Activated CD4-positive, alpha-beta T cell treated with anti-CD3 and anti-CD28 coated beads for 24 hours (primary cell): ENCODE measurements around the gene ARMC5.
"Not testable (repeated sequence)": the region's sequence is repeated elsewhere in the genome, so short reads cannot be mapped to it uniquely, and the experiment has no call there.

ENCODE experiments used
- DNase-seq, 2 donors: peaks; one replicate each; pipeline ENCODE4 v3.0.0-alpha.2; 2020; ENCODE audit warnings: low read depth in 2 of 2

ARMC5 gene

DNA sequence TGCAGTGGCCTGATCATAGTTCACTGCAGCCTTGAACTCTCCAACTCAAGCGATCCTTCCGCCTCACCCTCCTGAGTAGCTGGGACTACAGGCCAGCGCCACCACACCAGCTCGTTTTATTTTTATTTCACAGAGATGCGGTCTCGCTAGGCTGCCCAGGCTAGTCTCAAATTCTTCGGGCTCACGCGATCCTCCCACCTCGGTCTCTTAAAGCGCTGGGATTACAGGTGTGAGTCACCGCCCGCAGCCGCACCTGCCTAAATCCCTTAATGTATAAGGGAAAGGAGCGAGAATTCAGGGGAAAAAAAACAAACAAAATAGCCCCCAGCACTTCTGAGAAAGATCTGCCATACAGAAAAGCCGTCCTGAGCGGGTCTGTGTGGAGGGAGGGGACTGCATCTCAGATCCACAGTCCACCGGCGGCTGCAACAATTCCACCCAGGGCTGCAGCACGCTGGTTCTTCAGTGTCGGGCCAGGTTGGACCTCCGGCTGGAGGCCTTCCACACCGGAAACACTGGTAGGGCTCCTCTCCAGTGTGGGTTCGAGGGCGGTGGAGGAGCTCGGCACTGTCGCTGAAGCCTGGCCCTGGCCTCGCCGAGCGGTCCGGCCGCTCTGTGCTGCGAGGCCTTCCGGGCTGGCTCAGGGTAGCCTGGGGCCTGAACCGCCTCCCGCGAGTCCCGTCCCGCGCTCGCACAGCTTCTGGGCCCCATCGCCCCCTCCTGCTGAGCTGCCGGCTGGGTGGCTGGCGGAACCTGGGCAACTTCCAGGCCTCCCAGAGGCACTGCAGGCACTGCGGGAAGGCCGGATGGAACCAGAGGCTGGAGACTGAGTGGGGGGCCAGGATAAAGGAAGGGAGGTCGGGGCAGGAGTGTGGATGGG, 23.7 kb upstream of the ARMC5 start:
- no peak for DNase-seq

DNA sequence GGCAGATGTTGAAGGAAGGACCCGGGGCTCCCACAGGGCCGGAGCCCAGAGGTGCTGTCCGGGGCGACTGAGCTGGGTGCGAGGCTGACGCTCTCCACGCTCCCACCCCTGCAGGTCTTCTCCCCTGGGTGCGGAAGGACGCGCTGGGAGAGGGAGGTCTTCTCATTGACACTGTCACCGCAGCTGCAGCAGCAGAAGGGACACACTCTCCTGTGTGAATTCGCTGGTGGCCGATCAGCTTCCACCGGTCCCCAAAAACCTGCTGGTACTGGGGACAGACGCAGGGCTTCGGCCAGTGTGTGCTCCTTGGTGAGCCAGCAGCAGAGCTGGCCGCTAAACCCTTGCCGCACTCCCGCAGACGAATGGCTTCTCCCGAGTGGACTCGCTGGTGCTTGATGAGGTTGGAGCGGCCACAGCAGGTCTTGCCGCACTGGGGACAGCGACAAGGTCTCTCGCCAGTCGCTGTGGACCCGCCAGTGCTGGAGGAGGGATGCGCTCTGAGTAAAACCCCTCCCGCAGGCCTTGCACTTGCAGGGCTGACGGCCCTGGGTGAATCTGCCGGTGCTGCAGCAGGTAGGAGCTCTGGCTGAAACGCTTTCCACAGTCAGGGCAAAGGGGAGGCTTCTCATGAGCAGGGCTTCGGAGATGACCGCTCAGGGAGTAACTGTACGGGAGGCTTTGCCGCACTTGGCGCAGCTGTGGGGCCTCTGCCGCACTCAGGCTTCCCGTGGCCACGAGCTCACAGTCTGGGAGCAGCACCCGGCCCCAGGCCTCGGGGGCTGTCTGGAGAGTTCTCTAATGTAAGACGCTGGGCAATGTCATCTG, 22.9 kb upstream of the ARMC5 start:
- no peak for DNase-seq

DNA sequence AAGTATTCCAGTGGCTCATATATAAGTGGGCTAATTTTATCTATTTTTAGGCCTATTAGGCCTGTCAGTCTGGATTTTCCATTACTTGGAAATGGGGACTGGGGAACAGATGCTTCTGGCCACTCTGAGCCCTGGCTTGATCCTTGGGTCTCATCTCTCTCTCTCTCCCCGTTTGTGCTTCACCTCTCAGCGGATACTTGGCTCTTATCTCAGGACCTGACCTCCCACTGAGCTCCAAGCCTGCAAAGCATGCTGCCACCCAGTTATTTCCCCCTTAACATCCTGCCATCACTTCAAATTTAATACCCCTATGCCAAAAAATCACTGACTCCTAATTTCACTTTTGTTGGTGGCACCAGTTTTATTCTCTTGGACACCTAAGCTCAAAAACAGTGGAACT, 20.9 kb upstream of the ARMC5 start:
- DNase-seq: no peak

DNA sequence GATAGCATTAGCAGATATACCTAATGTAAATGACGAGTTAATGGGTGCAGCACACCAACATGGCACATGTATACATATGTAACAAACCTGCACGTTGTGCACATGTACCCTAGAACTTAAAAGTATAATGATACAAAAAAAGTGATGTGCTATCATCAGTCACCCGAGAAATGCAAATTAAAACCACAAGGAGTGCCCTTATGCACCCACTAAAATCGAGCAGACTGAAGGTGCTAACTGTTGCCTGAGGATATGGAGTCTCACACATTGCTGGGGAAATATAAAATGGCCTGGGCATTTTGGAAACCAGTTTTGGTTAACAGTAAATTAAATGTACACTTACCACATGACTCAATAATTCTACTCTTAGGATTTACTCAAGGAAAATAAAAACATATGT, 20.3 kb upstream of the ARMC5 start:
- DNase-seq: not testable (repeated sequence)

DNA sequence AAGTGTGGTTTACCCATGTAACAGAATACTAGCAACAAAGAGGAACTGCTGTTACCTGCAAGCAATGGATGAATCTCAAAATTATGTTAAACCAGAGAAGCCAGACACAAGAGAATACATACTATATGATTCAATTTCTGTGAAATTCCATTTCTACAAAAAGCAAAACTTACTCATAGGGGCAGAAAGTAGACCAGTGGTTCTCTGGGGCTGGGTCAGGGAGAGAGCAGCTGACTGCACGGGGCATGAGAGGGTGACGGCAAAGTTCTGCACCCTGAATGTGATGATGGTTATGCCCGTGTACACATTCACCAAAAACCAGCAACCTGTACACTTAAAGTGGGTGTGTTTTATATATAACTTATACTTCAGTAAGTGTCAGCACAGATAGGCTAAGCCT, 19.8 kb upstream of the ARMC5 start:
- DNase-seq: no peak

- no peak for DNase-seq
Observed at GRCh38 chr16:31440516-31441184, 18.7 kb upstream of the ARMC5 start.

- no peak for DNase-seq
Observed at GRCh38 chr16:31441956-31442355, 17.3 kb upstream of the ARMC5 start.

- not testable (repeated sequence) for DNase-seq
Observed at GRCh38 chr16:31445931-31446330, 13.4 kb upstream of the ARMC5 start.

DNA sequence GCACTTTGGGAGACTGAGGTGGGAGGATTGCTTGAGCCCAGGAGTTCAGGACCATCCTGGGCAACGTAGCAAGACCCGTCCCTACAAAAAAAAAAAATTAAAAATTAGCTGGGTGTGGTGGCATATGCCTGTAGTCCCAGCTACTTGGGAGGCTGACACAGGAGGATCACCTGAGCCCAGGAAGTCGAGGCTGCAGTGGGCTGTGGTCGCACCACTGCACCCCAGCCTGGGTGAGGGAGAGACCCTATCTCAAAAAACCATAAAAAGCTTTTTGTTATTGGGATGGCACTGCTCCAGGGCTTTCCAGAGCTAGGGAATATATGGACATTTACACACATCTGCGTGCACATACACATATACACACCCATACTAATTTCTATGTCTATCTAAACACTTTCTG, 8.1 kb upstream of the ARMC5 start:
- DNase-seq: no peak

- no peak for DNase-seq
Observed at GRCh38 chr16:31451681-31452351, 7.5 kb upstream of the ARMC5 start.

DNA sequence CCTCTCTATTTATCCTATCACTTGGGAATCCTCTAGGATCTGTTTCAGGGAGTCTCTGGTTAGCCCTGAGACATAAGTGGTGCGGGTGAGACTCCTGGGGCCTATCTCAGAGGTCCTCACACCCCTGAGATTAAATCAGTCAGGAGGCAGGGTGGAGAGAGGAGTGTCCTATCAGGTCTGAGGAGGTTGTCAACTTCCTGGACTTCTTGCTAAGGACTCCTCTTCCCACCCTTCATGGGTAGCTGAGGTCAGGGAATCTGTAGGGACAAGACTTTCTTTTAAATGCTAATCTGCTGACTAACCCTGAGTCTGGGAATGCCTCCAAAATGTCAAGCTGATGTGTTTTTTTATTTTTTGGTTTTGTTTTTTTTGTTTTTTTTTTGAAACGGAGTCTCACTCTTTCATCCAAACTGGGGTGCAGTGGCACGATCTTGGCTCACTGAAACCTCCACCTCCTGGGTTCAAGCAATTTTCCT, 6.6 kb upstream of the ARMC5 start:
- DNase-seq: no peak

- DNase-seq: no peak
Observed at GRCh38 chr16:31453255-31454204, 5.8 kb upstream of the ARMC5 start.

DNA sequence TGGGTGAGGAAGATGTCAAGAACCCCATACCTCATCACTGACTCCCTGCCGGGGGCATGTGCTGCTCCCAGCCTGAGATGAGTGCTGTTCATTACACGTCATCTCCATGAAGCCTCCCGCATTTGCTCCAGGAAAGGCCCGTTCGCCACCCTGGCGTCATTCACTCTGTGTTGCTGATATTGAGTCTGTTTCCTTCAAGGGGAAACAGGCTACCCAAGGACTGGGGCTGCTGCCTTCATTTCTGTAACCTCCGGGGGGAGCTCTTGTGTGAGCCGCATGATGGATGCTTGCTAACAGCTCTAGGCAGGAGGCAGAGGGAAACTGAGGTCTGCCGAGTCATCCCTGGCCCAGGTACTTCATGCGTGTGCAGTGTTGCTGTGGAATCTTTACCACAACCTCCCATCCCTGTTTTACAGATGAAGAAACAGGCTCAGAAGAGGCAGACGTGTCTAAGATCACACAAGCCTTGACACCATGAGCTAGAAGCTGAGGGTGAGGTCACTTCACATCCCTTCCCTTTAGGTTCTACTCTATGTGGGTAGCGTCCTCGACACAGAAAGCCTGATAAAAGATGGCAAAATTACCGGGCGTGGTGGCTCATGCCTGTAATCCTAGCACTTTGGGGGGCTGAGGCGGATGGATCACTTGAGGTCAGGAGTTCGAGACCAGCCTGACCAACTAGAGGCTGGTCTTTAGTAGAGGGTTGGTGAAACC, 3.5 kb upstream of the ARMC5 start:
- DNase-seq: no peak

- no peak for DNase-seq
Observed at GRCh38 chr16:31456988-31457360, 2.3 kb upstream of the ARMC5 start.

- peak in 1 of 2 donors; percentile 33 for DNase-seq
Observed at GRCh38 chr16:31458073-31458843, 1.0 kb upstream of the ARMC5 start.

DNA sequence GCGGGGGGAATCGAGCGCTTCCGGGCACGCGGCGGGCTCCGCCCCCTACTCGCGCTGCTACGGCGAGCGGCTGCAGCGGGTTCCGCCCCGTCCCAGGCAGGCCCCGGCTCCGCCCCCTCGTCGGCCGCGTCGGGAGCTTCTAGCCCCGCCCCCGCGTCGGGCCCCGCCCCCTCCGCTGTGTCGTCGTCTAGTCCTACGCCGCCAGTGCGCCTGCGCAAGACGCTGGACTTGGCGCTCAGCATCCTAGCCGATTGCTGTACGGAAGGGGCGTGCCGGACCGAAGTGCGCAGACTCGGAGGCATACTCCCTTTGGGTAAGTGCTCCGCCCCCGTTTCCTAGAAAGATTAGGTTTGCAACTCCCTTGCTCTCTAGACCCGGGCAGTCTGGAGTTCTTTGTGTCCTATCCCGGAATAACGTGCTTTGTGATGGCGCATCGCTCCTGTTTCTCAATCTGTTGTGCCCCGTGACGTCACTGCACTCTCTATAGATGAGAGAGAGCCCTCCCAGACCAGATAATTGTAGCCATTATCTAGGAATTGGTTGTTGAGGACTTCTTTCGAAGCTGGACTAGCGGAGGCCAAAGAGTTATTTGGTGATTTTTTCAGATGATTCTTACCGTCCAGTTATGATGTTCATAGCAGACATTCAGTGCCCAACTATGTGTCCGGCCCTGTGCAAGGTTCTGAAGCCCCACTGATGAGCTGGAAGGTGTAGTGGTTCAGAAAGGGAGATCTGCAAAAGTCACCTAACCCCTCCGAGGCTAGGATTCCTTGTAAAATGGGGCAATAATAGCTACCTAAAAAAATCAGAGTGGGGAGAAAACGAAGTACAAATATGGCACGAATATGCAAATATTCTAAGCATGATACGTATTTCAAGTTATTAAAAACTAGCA, 633 bp downstream of the ARMC5 start:
- DNase-seq: peak; percentile 99 to 100

DNA sequence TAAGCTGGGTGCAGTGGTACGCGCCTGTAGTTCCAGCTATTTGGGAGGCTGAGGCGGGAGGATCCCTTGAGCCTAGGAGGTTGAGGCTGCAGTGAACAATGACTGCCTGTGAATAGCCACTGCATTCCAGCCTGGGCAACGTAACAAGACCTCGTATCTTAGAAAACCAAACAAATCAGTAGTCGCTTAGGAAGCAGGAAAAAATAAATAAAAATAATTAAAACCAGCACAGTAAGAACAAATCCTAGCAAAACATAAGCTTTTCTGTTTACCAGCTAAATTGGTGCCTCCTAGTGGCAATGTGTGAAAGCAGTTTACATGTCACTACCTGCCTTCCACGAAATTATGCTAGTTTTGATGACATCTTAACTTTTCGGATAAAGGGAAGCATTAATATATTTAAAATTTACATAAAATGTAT, 1.3 kb downstream of the ARMC5 start:
- no peak for DNase-seq
